ENCODE measurements around the gene MTA1. TPM values are rescaled to one million over a fixed set of nuclear protein-coding genes. Genes with fewer than 3 reads are reported as not detected.
A peak's percentile ranks its signal among the peaks of the same experiment; 100 is the strongest.

MTA1 gene
- total and polyA plus RNA-seq, 4 donors, result 16.9 to 111 (median 78.4) TPM

GRCh38 chr14:105379946-105380345 is 39.7 kb upstream of the MTA1 start:
- intact Hi-C loops (cut with DNase I), result loop anchor here in 1 of 2 donors (10.0 kb wide), 1 partner anchor 65 kb away; no protein-coding TSS in a partner anchor
- H3K27ac ChIP-seq (ENCODE audit: low read depth in 1 of 2, low read length in 2 of 2), result no peak overlapping the region
- H3K27me3 ChIP-seq (ENCODE audit: control insufficient read depth in 1 of 2, insufficient read depth in 2 of 2, low read length in 1 of 2), result no peaks in the 10 kb centered on the region
- peak in 1 of 2 donors; percentile 41 for DNase-seq
- no peaks in the 10 kb centered on the region for H3K9me3 ChIP-seq (ENCODE audit: control insufficient read depth, low read length)
- H3K36me3 ChIP-seq (ENCODE audit: control insufficient read depth in 1 of 2, insufficient read depth in 2 of 2, low read length in 1 of 2), result peaks cover 0 to 2% of the 10 kb centered on the region in 2 donors
- no peak for ATAC-seq (ENCODE audit: low FRiP score)
- 92 to 95% methylated on average over 14 of the region's 14 CpGs for WGBS, 2 donors
- no peak overlapping the region for H3K4me3 ChIP-seq (ENCODE audit: low read length in 2 of 2)
- no peaks in the 10 kb centered on the region for H3K4me1 ChIP-seq (ENCODE audit: control insufficient read depth in 1 of 2, insufficient read depth in 2 of 2, low read length in 2 of 2)

- DNase-seq, result peak in 1 of 2 donors; percentile 45
- Histone ChIP-seq H3K27ac (ENCODE audit: low read depth in 1 of 2, low read length in 2 of 2) (no peak overlapping the region), H3K4me1 (ENCODE audit: control insufficient read depth in 1 of 2, insufficient read depth in 2 of 2, low read length in 2 of 2) (no peaks in the 10 kb centered on the region), H3K27me3 (ENCODE audit: control insufficient read depth in 1 of 2, insufficient read depth in 2 of 2, low read length in 1 of 2) (no peaks in the 10 kb centered on the region), H3K36me3 (ENCODE audit: control insufficient read depth in 1 of 2, insufficient read depth in 2 of 2, low read length in 1 of 2) (peaks cover 0 to 2% of the 10 kb centered on the region in 2 donors), H3K9me3 (ENCODE audit: control insufficient read depth, low read length) (no peaks in the 10 kb centered on the region), H3K4me3 (ENCODE audit: low read length in 2 of 2) (no peak overlapping the region)
- WGBS, 2 donors, result 92 to 94% methylated on average over 19 of the region's 19 CpGs
- intact Hi-C loops (cut with DNase I), result no loop called here
- ATAC-seq (ENCODE audit: low FRiP score), result no peak
Measured at GRCh38 chr14:105380756-105381155, 38.9 kb upstream of the MTA1 start.

GRCh38 chr14:105381446-105382342 is 37.9 kb upstream of the MTA1 start:
- intact Hi-C loops (cut with DNase I), result no loop called here
- Histone ChIP-seq H3K9me3 (ENCODE audit: control insufficient read depth, low read length) (no peaks in the 10 kb centered on the region), H3K4me1 (ENCODE audit: control insufficient read depth in 1 of 2, insufficient read depth in 2 of 2, low read length in 2 of 2) (no peaks in the 10 kb centered on the region), H3K4me3 (ENCODE audit: low read length in 2 of 2) (no peak overlapping the region), H3K36me3 (ENCODE audit: control insufficient read depth in 1 of 2, insufficient read depth in 2 of 2, low read length in 1 of 2) (peaks cover 0 to 2% of the 10 kb centered on the region in 2 donors), H3K27me3 (ENCODE audit: control insufficient read depth in 1 of 2, insufficient read depth in 2 of 2, low read length in 1 of 2) (no peaks in the 10 kb centered on the region), H3K27ac (ENCODE audit: low read depth in 1 of 2, low read length in 2 of 2) (no peak overlapping the region)
- ATAC-seq (ENCODE audit: low FRiP score) (no peak), DNase-seq (peak in 1 of 2 donors; percentile 39)
- WGBS, 2 donors, result 88 to 90% methylated on average over 25 to 27 of the region's 27 CpGs

- peaks cover 0 to 2% of the 10 kb centered on the region in 2 donors for H3K36me3 ChIP-seq (ENCODE audit: control insufficient read depth in 1 of 2, insufficient read depth in 2 of 2, low read length in 1 of 2)
Measured at GRCh38 chr14:105382343-105383082, 37.1 kb upstream of the MTA1 start.

GRCh38 chr14:105383083-105383730 is 36.4 kb upstream of the MTA1 start:
- Histone ChIP-seq H3K27me3 (ENCODE audit: control insufficient read depth in 1 of 2, insufficient read depth in 2 of 2, low read length in 1 of 2) (no peaks in the 10 kb centered on the region), H3K27ac (ENCODE audit: low read depth in 1 of 2, low read length in 2 of 2) (no peak overlapping the region), H3K9me3 (ENCODE audit: control insufficient read depth, low read length) (no peaks in the 10 kb centered on the region), H3K4me1 (ENCODE audit: control insufficient read depth in 1 of 2, insufficient read depth in 2 of 2, low read length in 2 of 2) (no peaks in the 10 kb centered on the region), H3K4me3 (ENCODE audit: low read length in 2 of 2) (no peak overlapping the region), H3K36me3 (ENCODE audit: control insufficient read depth in 1 of 2, insufficient read depth in 2 of 2, low read length in 1 of 2) (peaks cover 0 to 2% of the 10 kb centered on the region in 2 donors)
- 96 to 97% methylated on average over 32 of the region's 32 CpGs for WGBS, 2 donors
- intact Hi-C loops (cut with DNase I), result no loop called here
- DNase-seq (peak; percentile 42 to 74), ATAC-seq (ENCODE audit: low FRiP score) (no peak)

More at GRCh38 chr14:105382343-105383082, 37.1 kb upstream of the MTA1 start:
- Histone ChIP-seq H3K4me1 (ENCODE audit: control insufficient read depth in 1 of 2, insufficient read depth in 2 of 2, low read length in 2 of 2) (no peaks in the 10 kb centered on the region), H3K27me3 (ENCODE audit: control insufficient read depth in 1 of 2, insufficient read depth in 2 of 2, low read length in 1 of 2) (no peaks in the 10 kb centered on the region), H3K4me3 (ENCODE audit: low read length in 2 of 2) (no peak overlapping the region), H3K27ac (ENCODE audit: low read depth in 1 of 2, low read length in 2 of 2) (no peak overlapping the region), H3K9me3 (ENCODE audit: control insufficient read depth, low read length) (no peaks in the 10 kb centered on the region)
- intact Hi-C loops (cut with DNase I), result no loop called here
- DNase-seq (no peak), ATAC-seq (ENCODE audit: low FRiP score) (no peak)
- WGBS, 2 donors, result 93 to 95% methylated on average over 26 of the region's 26 CpGs

GRCh38 chr14:105384041-105384557 is 35.5 kb upstream of the MTA1 start:
- 94 to 95% methylated on average over 23 of the region's 23 CpGs for WGBS, 2 donors
- ATAC-seq (ENCODE audit: low FRiP score) (no peak), DNase-seq (peak in 1 of 2 donors; percentile 72)
- no peak overlapping the region for H3K4me3 ChIP-seq (ENCODE audit: low read length in 2 of 2)
- H3K4me1 ChIP-seq (ENCODE audit: control insufficient read depth in 1 of 2, insufficient read depth in 2 of 2, low read length in 2 of 2), result no peaks in the 10 kb centered on the region
- H3K27ac ChIP-seq (ENCODE audit: low read depth in 1 of 2, low read length in 2 of 2), result no peak overlapping the region
- intact Hi-C loops (cut with DNase I), result no loop called here
- no peaks in the 10 kb centered on the region for H3K9me3 ChIP-seq (ENCODE audit: control insufficient read depth, low read length)
- peaks cover 0 to 2% of the 10 kb centered on the region in 2 donors for H3K36me3 ChIP-seq (ENCODE audit: control insufficient read depth in 1 of 2, insufficient read depth in 2 of 2, low read length in 1 of 2)
- H3K27me3 ChIP-seq (ENCODE audit: control insufficient read depth in 1 of 2, insufficient read depth in 2 of 2, low read length in 1 of 2), result no peaks in the 10 kb centered on the region

GRCh38 chr14:105384605-105385321 is 34.9 kb upstream of the MTA1 start:
- Histone ChIP-seq H3K27ac (ENCODE audit: low read depth in 1 of 2, low read length in 2 of 2) (no peak overlapping the region), H3K36me3 (ENCODE audit: control insufficient read depth in 1 of 2, insufficient read depth in 2 of 2, low read length in 1 of 2) (peaks cover 0 to 2% of the 10 kb centered on the region in 2 donors), H3K4me3 (ENCODE audit: low read length in 2 of 2) (no peak overlapping the region), H3K9me3 (ENCODE audit: control insufficient read depth, low read length) (no peaks in the 10 kb centered on the region), H3K4me1 (ENCODE audit: control insufficient read depth in 1 of 2, insufficient read depth in 2 of 2, low read length in 2 of 2) (no peaks in the 10 kb centered on the region), H3K27me3 (ENCODE audit: control insufficient read depth in 1 of 2, insufficient read depth in 2 of 2, low read length in 1 of 2) (no peaks in the 10 kb centered on the region)
- WGBS, 2 donors, result 93 to 94% methylated on average over 29 of the region's 29 CpGs
- intact Hi-C loops (cut with DNase I), result no loop called here
- DNase-seq (peak in 1 of 2 donors; percentile 68), ATAC-seq (ENCODE audit: low FRiP score) (no peak)

GRCh38 chr14:105385322-105385637 is 34.3 kb upstream of the MTA1 start:
- 93 to 95% methylated on average over 19 of the region's 19 CpGs for WGBS, 2 donors
- DNase-seq (peak in 1 of 2 donors; percentile 47), ATAC-seq (ENCODE audit: low FRiP score) (no peak)
- Histone ChIP-seq H3K36me3 (ENCODE audit: control insufficient read depth in 1 of 2, insufficient read depth in 2 of 2, low read length in 1 of 2) (peaks cover 0 to 2% of the 10 kb centered on the region in 2 donors), H3K9me3 (ENCODE audit: control insufficient read depth, low read length) (no peaks in the 10 kb centered on the region), H3K27ac (ENCODE audit: low read depth in 1 of 2, low read length in 2 of 2) (no peak overlapping the region), H3K27me3 (ENCODE audit: control insufficient read depth in 1 of 2, insufficient read depth in 2 of 2, low read length in 1 of 2) (no peaks in the 10 kb centered on the region), H3K4me1 (ENCODE audit: control insufficient read depth in 1 of 2, insufficient read depth in 2 of 2, low read length in 2 of 2) (no peaks in the 10 kb centered on the region), H3K4me3 (ENCODE audit: low read length in 2 of 2) (no peak overlapping the region)
- intact Hi-C loops (cut with DNase I), result no loop called here

Measured in aorta (tissue), 5 donors.